ENCODE results near the gene ATP9B.

ATP9B gene

GRCh38 chr18:79204889-79205807, 136.0 kb downstream of the ATP9B start:
- no peak for DNase-seq

GRCh38 chr18:79206444-79206843, 137.2 kb downstream of the ATP9B start:
- no peak for DNase-seq

GRCh38 chr18:79208906-79209305, 139.7 kb downstream of the ATP9B start:
- DNase-seq: no peak

- DNase-seq: no peak
These were observed 141.1 kb downstream of the ATP9B start for GRCh38 chr18:79210002-79210910.

DNA sequence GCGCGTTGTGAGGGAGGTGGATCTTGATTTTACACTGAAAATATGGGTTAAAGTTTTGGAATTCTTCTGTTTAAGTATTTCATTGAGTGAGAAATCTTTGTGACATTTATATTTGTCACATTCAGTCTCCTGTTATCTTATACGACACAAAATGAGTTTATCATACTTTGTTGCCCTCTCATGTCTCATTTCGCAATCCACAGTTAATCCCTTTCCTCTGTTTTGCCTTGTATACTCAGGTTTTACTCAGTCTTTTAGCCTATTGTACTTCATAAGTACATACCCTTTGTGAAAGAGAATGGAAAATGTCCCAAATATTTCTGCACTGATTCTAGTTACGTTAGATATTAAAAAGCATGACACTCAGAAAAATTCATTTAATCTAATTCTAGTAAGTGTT, 142.7 kb downstream of the ATP9B start:
- DNase-seq: no peak

- no peak for DNase-seq
These were observed 144.9 kb downstream of the ATP9B start for GRCh38 chr18:79214056-79214455.

DNA sequence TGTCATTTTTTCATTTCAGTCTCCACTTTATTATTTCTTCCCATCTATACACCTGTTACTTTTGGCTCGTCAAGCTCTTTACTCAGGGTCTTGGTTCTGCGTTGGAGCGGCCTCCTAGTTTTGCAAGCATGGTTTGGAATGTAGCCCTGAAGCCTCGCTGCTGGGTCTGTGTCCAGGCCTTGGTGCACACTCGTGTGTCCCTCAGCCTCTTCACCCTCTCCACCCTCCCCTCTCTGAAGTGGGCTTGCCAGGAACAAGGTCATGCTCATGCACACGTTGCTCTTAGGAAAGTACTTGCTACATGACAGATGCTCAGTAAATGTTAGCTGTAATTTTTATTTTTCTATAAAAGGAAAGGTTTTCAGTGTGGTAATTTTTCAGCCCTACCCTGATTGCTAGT, 147.0 kb downstream of the ATP9B start:
- DNase-seq: no peak

DNA sequence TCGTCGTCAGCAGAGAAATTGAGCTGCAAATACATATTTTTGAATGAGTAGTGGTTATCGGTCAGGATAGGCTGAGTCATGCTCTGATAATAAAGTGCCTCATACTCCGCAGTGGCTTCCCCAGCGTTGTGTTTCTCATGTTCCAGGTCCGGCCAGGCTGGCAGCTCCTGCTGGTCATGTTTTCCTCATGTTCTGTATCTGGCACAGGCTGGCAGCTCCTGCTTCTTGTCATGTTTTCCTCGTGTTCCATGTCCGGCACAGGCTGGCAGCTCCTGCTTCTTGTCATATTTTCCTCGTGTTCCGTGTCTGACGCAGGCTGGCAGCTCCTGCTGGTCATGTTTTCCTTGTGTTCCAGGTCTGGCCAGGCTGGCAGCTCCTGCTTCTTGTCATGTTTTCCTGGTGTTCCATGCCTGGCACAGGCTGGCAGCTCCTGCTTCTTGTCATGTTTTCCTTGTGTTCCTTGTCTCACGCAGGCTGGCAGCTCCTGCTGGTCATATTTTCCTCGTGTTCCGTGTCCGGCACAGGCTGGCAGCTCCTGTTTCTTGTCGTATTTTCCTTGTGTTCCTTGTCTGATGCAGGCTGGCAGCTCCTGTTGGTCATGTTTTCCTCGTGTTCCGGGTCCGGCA, 148.9 kb downstream of the ATP9B start:
- no peak for DNase-seq

- DNase-seq: no peak
These were observed 149.5 kb downstream of the ATP9B start for GRCh38 chr18:79218605-79219190.

GRCh38 chr18:79221136-79221535, 151.9 kb downstream of the ATP9B start:
- no peak for DNase-seq

GRCh38 chr18:79222790-79223189, 153.6 kb downstream of the ATP9B start:
- DNase-seq: no peak

DNA sequence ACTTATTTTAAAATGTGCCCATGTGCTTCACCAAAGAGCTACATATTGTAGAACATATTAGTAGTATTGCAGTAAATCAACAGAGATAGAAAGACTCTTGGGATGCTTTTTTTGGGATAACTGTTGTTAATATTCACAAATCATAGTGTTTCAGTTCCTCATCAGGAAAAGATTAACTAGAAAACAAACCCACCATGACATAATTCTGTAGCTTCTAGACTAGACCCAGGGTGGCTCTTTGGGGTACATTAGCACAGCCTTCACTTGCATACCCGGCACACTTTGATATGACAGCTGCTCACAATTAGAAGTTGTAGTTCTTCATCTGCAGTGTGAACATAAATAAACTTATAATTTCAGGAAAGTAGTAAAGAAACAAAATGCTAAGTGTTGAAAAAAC, 154.2 kb downstream of the ATP9B start:
- no peak for DNase-seq

DNA sequence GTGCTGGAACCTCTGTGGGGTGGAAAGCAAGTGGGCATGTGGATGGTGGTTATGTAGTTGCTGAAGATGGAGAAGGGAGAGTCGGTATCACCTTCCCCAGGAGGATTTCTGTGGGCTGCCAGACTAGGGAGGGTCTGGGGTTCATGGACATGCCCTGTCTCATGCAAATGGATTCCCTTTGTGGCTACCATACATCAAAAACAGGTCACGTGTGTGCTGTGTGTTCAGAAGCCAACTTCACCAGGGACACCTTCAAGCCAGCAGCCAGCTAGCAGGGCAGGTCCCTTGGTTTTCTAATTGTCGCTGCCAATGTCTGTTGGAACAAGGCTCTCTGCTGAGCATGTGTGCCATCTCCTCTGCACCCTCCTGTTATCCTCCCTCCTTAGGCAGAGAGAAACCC, 155.2 kb downstream of the ATP9B start:
- no peak for DNase-seq

- DNase-seq: no peak
These were observed 158.4 kb downstream of the ATP9B start for GRCh38 chr18:79227621-79228020.

GRCh38 chr18:79229431-79229830, 160.2 kb downstream of the ATP9B start:
- DNase-seq: no peak

DNA sequence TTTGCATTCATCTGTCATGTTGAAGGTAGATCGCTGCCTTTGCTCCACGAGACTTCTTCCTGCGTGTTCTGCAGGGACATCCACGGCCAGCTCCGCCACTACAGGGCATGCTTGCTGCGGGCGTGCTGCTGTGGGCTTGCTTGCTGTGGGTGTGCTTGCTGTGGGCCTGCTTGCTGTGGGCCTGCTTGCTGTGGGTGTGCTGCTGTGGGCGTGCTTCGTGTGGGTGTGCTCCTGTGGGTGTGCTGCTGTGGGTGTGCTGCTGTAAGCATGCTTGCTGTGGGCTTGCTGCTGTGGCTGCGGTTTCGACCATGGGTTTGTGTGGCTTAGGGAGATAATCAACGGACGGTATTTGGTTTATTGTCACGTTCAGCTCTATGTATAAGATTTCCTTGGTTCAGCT, 165.2 kb downstream of the ATP9B start:
- no peak for DNase-seq

DNA sequence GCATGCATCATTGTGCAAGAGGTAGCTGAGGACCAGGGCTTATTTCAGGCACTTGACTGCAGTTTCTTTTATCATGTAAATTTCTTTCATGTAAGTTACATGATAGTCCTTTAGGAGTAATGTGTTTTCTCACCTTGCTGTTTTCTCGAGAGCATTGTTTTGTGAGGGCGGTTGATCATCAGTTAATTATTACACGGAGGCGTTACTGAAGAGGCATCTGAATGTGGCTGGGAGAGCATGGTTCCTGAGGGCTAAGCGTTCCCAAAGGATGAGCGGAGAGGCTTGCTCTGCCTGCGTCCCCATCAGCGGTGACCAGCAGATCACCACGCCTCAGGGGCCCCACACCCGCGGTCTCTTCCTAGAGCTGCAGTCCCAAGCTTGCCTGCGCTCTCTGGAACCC, 170.4 kb downstream of the ATP9B start:
- no peak for DNase-seq

GRCh38 chr18:79241755-79242154, 172.6 kb downstream of the ATP9B start:
- DNase-seq: no peak

DNA sequence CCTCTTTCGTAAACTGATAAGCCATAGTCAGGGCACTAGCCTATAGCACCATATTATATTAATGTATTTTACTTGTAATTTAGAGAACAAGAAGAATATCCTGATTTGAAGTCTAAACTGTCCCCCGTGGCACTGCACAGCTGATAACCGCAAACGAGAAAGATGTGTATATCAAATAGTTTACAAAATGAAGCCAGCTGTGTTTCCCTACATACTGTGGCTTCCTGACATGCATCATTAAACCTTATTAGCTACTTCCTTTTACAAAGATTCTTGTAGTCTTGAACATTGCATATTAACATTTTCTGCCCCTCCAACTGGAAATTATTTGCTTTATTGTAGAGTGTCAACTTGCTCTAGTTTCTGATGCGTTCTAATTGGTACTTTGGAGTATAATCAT, 173.1 kb downstream of the ATP9B start:
- no peak for DNase-seq

DNA sequence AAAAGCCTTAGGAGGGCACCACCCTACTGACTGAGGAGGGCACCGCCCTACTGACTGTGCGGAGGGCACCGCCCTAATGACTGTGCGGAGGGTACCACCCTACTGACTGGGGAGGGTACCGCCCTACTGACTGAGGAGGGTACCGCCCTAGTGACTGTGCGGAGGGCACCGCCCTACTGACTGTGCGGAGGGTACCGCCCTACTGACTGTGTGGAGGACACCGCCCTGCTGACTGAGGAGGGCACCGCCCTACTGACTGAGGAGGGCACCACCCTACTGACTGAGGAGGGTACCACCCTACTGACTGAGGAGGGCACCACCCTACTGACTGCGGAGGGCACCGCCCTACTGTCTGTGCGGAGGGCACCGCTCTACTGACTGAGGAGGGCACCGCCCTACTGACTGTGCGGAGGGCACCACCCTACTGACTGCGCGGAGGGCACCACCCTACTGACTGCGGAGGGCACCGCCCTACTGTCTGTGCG, 176.4 kb downstream of the ATP9B start:
- DNase-seq: peak in 2 of 4 experiments; percentile 9 to 16

DNA sequence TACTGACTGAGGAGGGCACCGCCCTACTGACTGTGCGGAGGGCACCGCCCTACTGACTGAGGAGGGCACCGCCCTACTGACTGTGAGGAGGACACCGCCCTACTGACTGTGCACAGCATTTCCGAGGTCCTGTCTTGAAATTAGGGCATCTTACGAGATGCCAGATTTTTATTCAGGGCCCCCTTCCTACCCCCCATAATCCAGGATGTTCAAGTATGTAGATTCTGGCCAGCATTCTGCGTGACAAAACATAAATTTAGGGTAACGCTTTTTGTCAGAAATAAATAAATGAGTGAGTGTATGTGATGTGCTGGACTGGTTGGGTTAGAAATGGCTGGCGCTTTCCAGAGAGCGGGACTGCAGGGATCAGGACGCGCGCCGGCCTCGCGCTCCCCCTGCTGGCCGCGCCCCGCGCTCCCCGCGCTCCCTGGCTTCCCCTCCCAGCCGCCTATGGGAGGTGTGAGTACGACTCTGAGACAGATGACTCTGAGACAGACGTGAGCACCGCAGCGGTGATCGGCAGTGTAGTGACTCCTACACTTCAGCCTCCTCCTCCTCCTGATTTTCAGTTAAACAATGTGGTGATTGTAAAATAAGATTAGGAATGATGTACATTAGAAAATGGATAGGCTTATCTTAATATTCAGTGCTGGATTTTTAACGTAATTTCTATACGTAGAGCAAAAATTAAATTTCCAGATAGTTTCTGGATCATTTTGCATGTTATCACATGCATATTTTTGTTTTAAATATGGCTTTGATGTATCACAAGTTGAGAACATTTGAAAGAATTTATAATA, 177.3 kb downstream of the ATP9B start:
- DNase-seq: peak; percentile 10 to 52 (median 31)

- DNase-seq: no peak
These were observed 179.4 kb downstream of the ATP9B start for GRCh38 chr18:79248495-79249060.
